PC-9 (cell line): Measurements from ENCODE around the gene NCKAP1. TPM values are rescaled to one million over a fixed set of nuclear protein-coding genes. Genes with fewer than 3 reads are reported as not detected.
A peak's percentile ranks its signal among the peaks of the same experiment; 100 is the strongest.

Experiments used
- BruUV-seq: library from RNA; stranded (reverse); fragments of 400-500 nt; replicated peaks from 2 replicates; lab custom pipeline; 2021; lab: Mats Ljungman, UMichigan
- CTCF ChIA-PET: fragments of 300-600 bp; sonication (Branson Sonifier 250); formaldehyde crosslinking; loops from one replicate; lab custom pipeline; 2022; ENCODE audit warnings: antibody characterized with exemption; lab: Charles Lee
- POLR2A ChIA-PET: fragments of 300-600 bp; sonication (Branson Sonifier 250); formaldehyde crosslinking; loops from one replicate; lab custom pipeline; 2022; ENCODE audit warnings: antibody characterized with exemption; ENCODE audit not compliant: unreplicated experiment; lab: Charles Lee
- DNase-seq, 2 experiments: peaks; one replicate each; pipeline versions ENCODE4 v3.0.0 to v3.0.0-alpha.2; 2015 to 2022; ENCODE audit warnings: mixed read lengths in 1 of 2
- H2AFZ ChIP-seq: fragments of 200-600 bp; sonication (generic); 2 replicates; pipeline ENCODE4 v1.8.1; 2017; ENCODE audit warnings: antibody characterized with exemption
- H3F3A ChIP-seq: fragments of 200-600 bp; sonication (generic); 2 replicates; pipeline ENCODE4 v1.8.1; 2017; ENCODE audit warnings: antibody characterized with exemption, mild to moderate bottlenecking, low read depth; ENCODE audit not compliant: insufficient read depth
- H3K27ac ChIP-seq: fragments of 200-600 bp; sonication (generic); 2 replicates; pipeline ENCODE4 v1.6.1; 2016; ENCODE audit warnings: mixed run types
- H3K27me3 ChIP-seq: fragments of 200-600 bp; sonication (generic); 2 replicates; pipeline ENCODE4 v1.6.1; 2016; ENCODE audit warnings: low read depth, mixed run types; ENCODE audit not compliant: insufficient read depth
- H3K36me3 ChIP-seq: fragments of 200-600 bp; sonication (generic); 2 replicates; pipeline ENCODE4 v1.6.1; 2016; ENCODE audit warnings: low read depth, mixed run types
- H3K4me1 ChIP-seq: fragments of 200-600 bp; sonication (generic); replicated peaks from 2 replicates; pipeline ENCODE4 v1.6.1; 2016; ENCODE audit warnings: mixed run types; ENCODE audit not compliant: insufficient read depth
- H3K4me2 ChIP-seq: fragments of 200-600 bp; sonication (generic); 2 replicates; pipeline ENCODE4 v1.6.1; 2017; ENCODE audit warnings: mixed run types
- H3K4me3 ChIP-seq: fragments of 200-600 bp; sonication (generic); 2 replicates; pipeline ENCODE4 v1.6.1; 2016; ENCODE audit warnings: mixed run types
- H3K79me2 ChIP-seq: fragments of 200-600 bp; sonication (generic); 2 replicates; pipeline ENCODE4 v1.6.1; 2017; ENCODE audit warnings: low read depth, mixed run types
- H3K9me2 ChIP-seq: fragments of 200-600 bp; sonication (generic); 2 replicates; pipeline ENCODE4 v1.8.1; 2017; ENCODE audit warnings: mild to moderate bottlenecking; ENCODE audit not compliant: insufficient read depth
- H3K9me3 ChIP-seq: fragments of 200-600 bp; sonication (generic); 2 replicates; pipeline ENCODE4 v1.8.1; 2016; ENCODE audit warnings: low read depth; ENCODE audit not compliant: insufficient read depth
- H4K20me1 ChIP-seq: fragments of 200-600 bp; sonication (generic); 2 replicates; pipeline ENCODE4 v1.8.1; 2017; ENCODE audit not compliant: insufficient read depth
- EZH2 ChIP-seq: fragments of 200-600 bp; sonication (generic); IDR thresholded peaks from 2 replicates; pipeline ENCODE4 v1.8.0; 2017; ENCODE audit warnings: antibody characterized with exemption, low read depth
- intact Hi-C: fragments of 100-400 bp; cut with micrococcal nuclease; formaldehyde crosslinking; loops from one replicate; pipeline ENCODE4 v1.10.0; 2022; ENCODE audit not compliant: unreplicated experiment
- total RNA-seq: library from RNA; stranded (reverse); gene quantifications from 2 replicates; pipeline ENCODE4 v1.2.3, GENCODE V29; 2021
- TF ChIP-seq, protein P1 (sequence below): fragments of 200-600 bp; sonication (generic); conservative IDR thresholded peaks from 2 replicates; pipeline ENCODE4 v1.6.1; 2017; ENCODE audit warnings: mixed run types, antibody characterized with exemption, mild to moderate bottlenecking, moderate library complexity

The NCKAP1 gene
- total RNA-seq, 1 experiment from 2014 or later: 308 TPM

DNA sequence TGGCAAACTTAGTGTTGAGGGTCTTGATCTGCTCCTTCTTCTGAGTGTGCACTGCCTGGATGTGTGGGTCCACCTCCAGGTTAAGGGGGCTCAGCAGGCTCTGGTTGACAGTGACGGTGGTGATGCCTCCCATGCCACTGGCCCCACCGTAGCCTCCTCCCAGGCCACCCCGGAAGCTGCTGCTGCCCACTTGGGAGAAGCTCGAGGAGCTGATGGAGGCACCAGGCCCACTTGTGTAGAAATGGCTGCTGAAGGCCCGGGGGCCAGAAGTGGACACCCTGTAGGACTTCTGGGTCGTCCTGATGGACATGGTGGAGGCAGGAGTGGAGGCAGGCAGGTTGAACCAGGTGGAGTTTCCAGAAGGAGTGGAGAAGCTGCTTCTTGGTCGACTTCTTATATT lies 33.9 kb upstream of the NCKAP1 start:
- no TSS peak for BruUV-seq
- CTCF ChIA-PET: interaction anchor here (0.5 kb wide), 1 partner anchor 394 kb away, joined by 4 read pairs; no protein-coding TSS in a partner anchor

DNA sequence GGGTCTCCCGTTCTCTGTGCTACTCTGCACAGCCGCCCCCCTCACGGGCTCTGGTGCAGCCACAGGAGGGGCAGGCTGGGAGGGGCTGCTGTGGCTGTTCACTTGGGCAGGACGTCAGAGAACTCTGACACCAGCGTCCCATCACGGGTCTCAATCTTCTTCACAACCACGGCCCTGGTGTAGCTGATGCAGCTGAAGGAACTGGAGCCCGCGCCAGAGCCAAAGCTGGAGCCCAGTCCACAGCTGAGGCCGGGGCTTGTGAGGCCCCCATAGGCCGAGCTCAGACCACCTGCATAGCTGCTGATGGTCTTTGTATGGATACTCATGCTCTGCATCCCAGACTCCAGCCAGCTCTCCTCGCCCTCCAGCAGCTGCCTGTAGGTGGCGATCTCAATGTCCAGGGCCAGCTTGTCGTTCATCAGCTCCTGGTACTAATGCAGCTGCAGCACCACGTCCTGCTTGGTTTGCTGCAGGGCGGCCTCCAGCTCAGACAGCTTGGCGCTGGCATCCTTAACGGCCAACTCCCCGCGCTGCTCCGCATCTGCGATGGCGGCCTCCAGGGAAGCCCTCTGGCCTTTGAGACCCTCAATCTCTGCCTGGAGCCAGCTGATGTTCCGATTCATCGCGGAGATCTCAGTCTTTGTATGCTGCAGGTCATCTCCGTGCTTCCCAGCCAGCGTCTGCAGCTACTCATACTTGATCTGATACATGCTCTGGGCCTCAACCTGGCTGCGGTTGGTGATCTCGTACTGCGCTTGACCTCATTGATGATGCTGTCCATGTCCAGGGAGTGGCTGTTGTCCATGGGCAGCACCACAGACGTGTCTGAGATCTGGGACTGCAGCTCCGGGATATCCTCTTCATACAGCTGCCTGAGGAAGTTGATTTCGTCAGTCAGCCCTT lies 32.9 kb upstream of the NCKAP1 start:
- H3F3A ChIP-seq: no peaks in the 10 kb centered on the region
- BruUV-seq: no TSS peak
- no peak overlapping the region for H3K4me3 ChIP-seq
- H3K27me3 ChIP-seq: no peaks in the 10 kb centered on the region
- ChIA-PET POLR2A (no interaction called here), CTCF (interaction anchor here (0.6 kb wide), 1 partner anchor 38 kb away, joined by 3 read pairs; no protein-coding TSS in a partner anchor)
- H3K4me1 ChIP-seq: no peaks in the 10 kb centered on the region
- H3K79me2 ChIP-seq: no peaks in the 10 kb centered on the region
- H3K27ac ChIP-seq: no peak overlapping the region
- H3K9me3 ChIP-seq: no peaks in the 10 kb centered on the region
- H4K20me1 ChIP-seq: no peaks in the 10 kb centered on the region
- intact Hi-C loops: no loop called here
- no peak overlapping the region for H3K4me2 ChIP-seq
- DNase-seq: peak in 1 of 2 experiments; percentile 27
- TF ChIP-seq EZH2: no peak
- TF ChIP-seq, protein P1, sequence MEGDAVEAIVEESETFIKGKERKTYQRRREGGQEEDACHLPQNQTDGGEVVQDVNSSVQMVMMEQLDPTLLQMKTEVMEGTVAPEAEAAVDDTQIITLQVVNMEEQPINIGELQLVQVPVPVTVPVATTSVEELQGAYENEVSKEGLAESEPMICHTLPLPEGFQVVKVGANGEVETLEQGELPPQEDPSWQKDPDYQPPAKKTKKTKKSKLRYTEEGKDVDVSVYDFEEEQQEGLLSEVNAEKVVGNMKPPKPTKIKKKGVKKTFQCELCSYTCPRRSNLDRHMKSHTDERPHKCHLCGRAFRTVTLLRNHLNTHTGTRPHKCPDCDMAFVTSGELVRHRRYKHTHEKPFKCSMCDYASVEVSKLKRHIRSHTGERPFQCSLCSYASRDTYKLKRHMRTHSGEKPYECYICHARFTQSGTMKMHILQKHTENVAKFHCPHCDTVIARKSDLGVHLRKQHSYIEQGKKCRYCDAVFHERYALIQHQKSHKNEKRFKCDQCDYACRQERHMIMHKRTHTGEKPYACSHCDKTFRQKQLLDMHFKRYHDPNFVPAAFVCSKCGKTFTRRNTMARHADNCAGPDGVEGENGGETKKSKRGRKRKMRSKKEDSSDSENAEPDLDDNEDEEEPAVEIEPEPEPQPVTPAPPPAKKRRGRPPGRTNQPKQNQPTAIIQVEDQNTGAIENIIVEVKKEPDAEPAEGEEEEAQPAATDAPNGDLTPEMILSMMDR: peak; percentile 64
- H3K9me2 ChIP-seq: no peaks in the 10 kb centered on the region
- no peak overlapping the region for H2AFZ ChIP-seq
- no peaks in the 10 kb centered on the region for H3K36me3 ChIP-seq

More for the DNA sequence above, 33.9 kb upstream of the NCKAP1 start:
- no peaks in the 10 kb centered on the region for H3K9me3 ChIP-seq
- no peaks in the 10 kb centered on the region for H3F3A ChIP-seq
- no peak overlapping the region for H2AFZ ChIP-seq
- no peak overlapping the region for H3K27ac ChIP-seq
- POLR2A ChIA-PET: no interaction called here
- no peak overlapping the region for H3K4me2 ChIP-seq
- TF ChIP-seq, protein P1: no peak
- TF ChIP-seq EZH2: no peak
- no peaks in the 10 kb centered on the region for H3K79me2 ChIP-seq
- H4K20me1 ChIP-seq: no peaks in the 10 kb centered on the region
- intact Hi-C loops: no loop called here
- no peaks in the 10 kb centered on the region for H3K27me3 ChIP-seq
- H3K9me2 ChIP-seq: no peaks in the 10 kb centered on the region
- DNase-seq: no peak
- H3K36me3 ChIP-seq: no peaks in the 10 kb centered on the region
- H3K4me1 ChIP-seq: no peaks in the 10 kb centered on the region
- no peak overlapping the region for H3K4me3 ChIP-seq

DNA sequence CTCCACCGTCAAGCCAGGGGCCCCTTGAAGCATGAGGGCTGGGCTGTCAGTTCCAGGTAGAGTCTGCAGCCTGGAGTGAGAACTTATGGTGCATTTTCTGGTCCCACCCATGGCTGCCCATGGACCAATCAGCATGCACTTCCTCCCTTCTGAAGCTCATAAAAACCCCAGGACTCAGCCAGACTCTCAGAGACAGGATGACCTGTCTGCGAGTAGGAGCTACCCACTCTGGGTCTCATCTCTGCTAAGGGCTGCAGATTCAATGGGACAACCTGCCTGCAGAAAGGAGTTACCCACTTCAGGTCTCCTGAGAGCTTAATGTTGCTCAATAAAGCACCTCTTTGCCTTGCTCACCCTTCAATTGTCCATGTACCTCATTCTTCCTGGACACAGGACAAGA lies 30.9 kb upstream of the NCKAP1 start:
- Histone ChIP-seq H2AFZ (no peak overlapping the region), H3K27ac (no peak overlapping the region), H3F3A (no peaks in the 10 kb centered on the region), H3K4me1 (no peaks in the 10 kb centered on the region), H3K4me2 (no peak overlapping the region), H4K20me1 (no peaks in the 10 kb centered on the region), H3K4me3 (no peak overlapping the region), H3K79me2 (no peaks in the 10 kb centered on the region), H3K27me3 (no peaks in the 10 kb centered on the region), H3K9me2 (no peaks in the 10 kb centered on the region), H3K36me3 (no peaks in the 10 kb centered on the region), H3K9me3 (no peaks in the 10 kb centered on the region)
- no peak for DNase-seq
- no peak for TF ChIP-seq EZH2
- TF ChIP-seq, protein P1: no peak
- ChIA-PET POLR2A (no interaction called here), CTCF (no interaction called here)
- intact Hi-C loops: no loop called here
- BruUV-seq: no TSS peak
